Measurements from ENCODE around the gene CGNL1.

CGNL1 gene

GRCh38 chr15:57527382-57528091, 151.2 kb downstream of the CGNL1 start:
- no peak for TF ChIP-seq TAF1 (IDR thresholded peaks at IDR 0.05; ENCODE audit: borderline replicate concordance, insufficient read depth, low read length)

- no peak for TF ChIP-seq REST (IDR thresholded peaks at IDR 0.05; ENCODE audit: insufficient read depth in 1 of 2, low read depth in 2 of 2, low read length in 2 of 2)
- TF ChIP-seq TAF1 (IDR thresholded peaks at IDR 0.05; ENCODE audit: borderline replicate concordance, insufficient read depth, low read length): no peak
- TF ChIP-seq FOXP2 (optimal IDR thresholded peaks at IDR 0.05; ENCODE audit: borderline replicate concordance, extremely low read depth, extremely low read length, insufficient read depth): no peak
- TF ChIP-seq SIN3A (IDR thresholded peaks at IDR 0.05; ENCODE audit: borderline replicate concordance, insufficient read depth, low read length): no peak
- TF ChIP-seq POLR2AphosphoS5 (IDR thresholded peaks at IDR 0.05; ENCODE audit: low read depth, low read length): no peak
These were observed 152.7 kb downstream of the CGNL1 start for GRCh38 chr15:57528940-57529565.

GRCh38 chr15:57529748-57530147, 153.4 kb downstream of the CGNL1 start:
- no peak for TF ChIP-seq TAF1 (IDR thresholded peaks at IDR 0.05; ENCODE audit: borderline replicate concordance, insufficient read depth, low read length)
- no peak for TF ChIP-seq SIN3A (IDR thresholded peaks at IDR 0.05; ENCODE audit: borderline replicate concordance, insufficient read depth, low read length)
- no peak for TF ChIP-seq REST (IDR thresholded peaks at IDR 0.05; ENCODE audit: insufficient read depth in 1 of 2, low read depth in 2 of 2, low read length in 2 of 2)
- no peak for TF ChIP-seq FOXP2 (optimal IDR thresholded peaks at IDR 0.05; ENCODE audit: borderline replicate concordance, extremely low read depth, extremely low read length, insufficient read depth)
- no peak for TF ChIP-seq POLR2AphosphoS5 (IDR thresholded peaks at IDR 0.05; ENCODE audit: low read depth, low read length)

- TF ChIP-seq POLR2AphosphoS5 (IDR thresholded peaks at IDR 0.05; ENCODE audit: low read depth, low read length): no peak
- no peak for TF ChIP-seq REST (IDR thresholded peaks at IDR 0.05; ENCODE audit: insufficient read depth in 1 of 2, low read depth in 2 of 2, low read length in 2 of 2)
- no peak for TF ChIP-seq FOXP2 (optimal IDR thresholded peaks at IDR 0.05; ENCODE audit: borderline replicate concordance, extremely low read depth, extremely low read length, insufficient read depth)
- no peak for TF ChIP-seq SIN3A (IDR thresholded peaks at IDR 0.05; ENCODE audit: borderline replicate concordance, insufficient read depth, low read length)
- no peak for TF ChIP-seq TAF1 (IDR thresholded peaks at IDR 0.05; ENCODE audit: borderline replicate concordance, insufficient read depth, low read length)
These were observed 156.6 kb downstream of the CGNL1 start for GRCh38 chr15:57532731-57533447.

DNA sequence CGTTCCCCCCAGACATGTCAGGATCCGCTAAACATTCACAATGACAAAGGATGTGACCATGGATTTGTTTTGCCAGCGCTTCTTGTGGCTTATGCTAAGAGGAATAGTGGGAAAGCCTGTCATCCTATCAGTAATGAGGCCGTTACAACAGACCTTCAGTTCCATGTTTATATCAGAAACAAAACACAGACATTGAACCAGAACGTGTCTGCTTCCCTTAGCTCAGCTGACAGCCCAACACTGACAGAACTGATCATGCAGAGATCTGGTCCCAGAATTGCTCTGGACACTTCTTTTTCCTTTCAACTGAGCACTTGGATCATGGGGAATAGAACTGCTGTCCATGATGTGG, 157.1 kb downstream of the CGNL1 start:
- no peak for TF ChIP-seq TAF1 (IDR thresholded peaks at IDR 0.05; ENCODE audit: borderline replicate concordance, insufficient read depth, low read length)
- TF ChIP-seq REST (IDR thresholded peaks at IDR 0.05; ENCODE audit: insufficient read depth in 1 of 2, low read depth in 2 of 2, low read length in 2 of 2): no peak
- no peak for TF ChIP-seq SIN3A (IDR thresholded peaks at IDR 0.05; ENCODE audit: borderline replicate concordance, insufficient read depth, low read length)
- no peak for TF ChIP-seq POLR2AphosphoS5 (IDR thresholded peaks at IDR 0.05; ENCODE audit: low read depth, low read length)
- no peak for TF ChIP-seq FOXP2 (optimal IDR thresholded peaks at IDR 0.05; ENCODE audit: borderline replicate concordance, extremely low read depth, extremely low read length, insufficient read depth)
